IgD-negative memory B cell (primary cell): ENCODE data around the gene NUBPL. TPM values are rescaled to one million over a fixed set of nuclear protein-coding genes. Genes with fewer than 3 reads are reported as not detected.
"Not testable (repeated sequence)": the region's sequence is repeated elsewhere in the genome, so short reads cannot be mapped to it uniquely, and the experiment has no call there.

ENCODE experiments used
- H3K27ac Mint-ChIP-seq, 3 donors: one replicate each; pipeline ENCODE4 v1.8.0; 2020 to 2022; ENCODE audit warnings: mild to moderate bottlenecking in 3 of 3, mixed read lengths in 3 of 3, moderate library complexity in 1 of 3
- H3K27me3 Mint-ChIP-seq: one replicate; pipeline ENCODE4 v1.8.0; 2021; ENCODE audit warnings: mixed read lengths
- H3K36me3 Mint-ChIP-seq: one replicate; pipeline ENCODE4 v1.8.0; 2020; ENCODE audit warnings: mild to moderate bottlenecking, mixed read lengths
- H3K4me1 Mint-ChIP-seq, 3 donors: one replicate each; pipeline ENCODE4 v1.8.0; 2020 to 2022; ENCODE audit warnings: mixed read lengths in 3 of 3, mild to moderate bottlenecking in 1 of 3
- H3K4me3 Mint-ChIP-seq, 4 donors: one replicate each; pipeline ENCODE4 v1.8.0; 2020 to 2022; ENCODE audit warnings: mild to moderate bottlenecking in 4 of 4, mixed read lengths in 4 of 4, moderate library complexity in 3 of 4
- H3K9me3 Mint-ChIP-seq, 3 donors: one replicate each; pipeline ENCODE4 v1.8.0; 2020 to 2021; ENCODE audit warnings: mixed read lengths in 3 of 3, mild to moderate bottlenecking in 1 of 3
- polyA plus RNA-seq: library from polyadenylated mRNA; unstranded; fragments of 300-500 nt; fragmentation: Illumina TruSeq; gene quantifications from one replicate; pipeline ENCODE4 v1.2.3, GENCODE V29; 2021

Gene NUBPL
- polyA plus RNA-seq, 1 donor from 2014 or later = 9.6 TPM

DNA sequence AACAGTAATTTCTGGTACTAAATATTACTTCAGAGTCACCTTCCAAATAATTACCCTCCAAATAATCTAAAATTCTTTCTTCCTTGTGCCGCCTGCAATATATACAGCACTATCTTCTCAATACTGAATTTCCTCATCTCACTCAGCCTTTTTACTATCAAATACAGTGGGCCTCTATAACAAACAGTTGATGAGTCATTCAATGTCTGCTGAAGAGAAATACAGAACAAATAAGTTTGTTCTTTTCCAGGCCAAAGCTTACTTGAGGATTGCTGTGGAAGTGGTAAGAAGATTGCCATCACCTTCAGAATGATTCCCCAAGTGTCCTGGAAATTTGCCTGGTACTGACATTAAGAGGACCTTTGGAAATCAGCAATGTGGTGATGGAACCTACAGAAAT lies 297.7 kb downstream of the NUBPL start:
- H3K4me1 Mint-ChIP-seq = no peaks in the 10 kb centered on the region
- peaks cover 2 to 14% (median 4%) of the 10 kb centered on the region in 3 donors for H3K9me3 Mint-ChIP-seq
- no peak overlapping the region for H3K27ac Mint-ChIP-seq
- H3K4me3 Mint-ChIP-seq = no peak overlapping the region
- peaks cover 34% of the 10 kb centered on the region for H3K36me3 Mint-ChIP-seq
- H3K27me3 Mint-ChIP-seq = peaks cover 1% of the 10 kb centered on the region

DNA sequence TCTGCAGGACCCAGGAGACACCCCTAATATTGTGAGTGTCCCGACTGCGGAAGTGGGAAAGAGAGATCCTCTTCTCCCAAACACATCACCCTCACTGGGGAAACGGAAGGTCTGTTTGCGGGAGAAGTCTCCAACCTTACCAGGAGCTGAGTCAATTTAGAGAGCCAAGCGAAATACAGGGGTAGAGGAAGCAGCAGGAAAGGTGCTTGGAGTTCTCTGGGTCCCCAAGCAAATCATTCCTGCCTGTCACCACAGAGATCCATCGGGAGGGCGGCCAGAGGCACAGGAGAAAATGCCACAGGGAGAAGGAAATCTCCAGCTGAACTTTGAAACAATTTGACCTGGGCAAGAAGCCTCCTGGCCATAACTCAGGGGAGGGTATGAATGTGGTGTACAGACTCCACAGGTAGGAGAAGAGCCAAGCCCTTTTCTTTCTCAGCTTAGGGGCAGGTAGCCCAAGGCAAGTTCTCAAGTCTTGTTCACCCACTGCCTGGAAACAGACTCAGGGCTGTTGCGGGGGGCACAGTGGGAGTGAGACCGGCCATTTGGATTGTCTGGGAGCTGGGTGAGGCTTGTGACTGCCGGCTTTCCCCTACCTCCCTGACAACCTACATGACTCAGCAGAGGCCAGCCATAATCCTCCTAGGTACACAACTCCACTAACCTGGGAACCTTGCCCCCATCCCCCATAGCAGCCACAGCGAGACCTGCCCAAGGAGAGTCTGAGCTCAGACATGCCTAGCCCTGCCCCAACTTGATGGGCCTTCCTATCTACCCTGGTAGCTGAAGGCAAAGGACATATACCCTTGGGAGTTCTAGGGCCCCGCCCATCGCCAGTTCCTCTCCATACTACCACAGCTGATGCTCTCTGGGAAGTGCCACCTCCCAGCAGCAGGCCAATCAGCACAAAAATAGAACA lies 304.0 kb downstream of the NUBPL start:
- peaks cover 2% of the 10 kb centered on the region for H3K36me3 Mint-ChIP-seq
- no peak overlapping the region for H3K27ac Mint-ChIP-seq
- H3K4me3 Mint-ChIP-seq = no peak overlapping the region
- H3K9me3 Mint-ChIP-seq = peaks cover 14 to 38% (median 24%) of the 10 kb centered on the region in 3 donors
- H3K27me3 Mint-ChIP-seq = no peaks in the 10 kb centered on the region
- H3K4me1 Mint-ChIP-seq = peaks cover 4 to 8% (median 6%) of the 10 kb centered on the region in 3 donors

DNA sequence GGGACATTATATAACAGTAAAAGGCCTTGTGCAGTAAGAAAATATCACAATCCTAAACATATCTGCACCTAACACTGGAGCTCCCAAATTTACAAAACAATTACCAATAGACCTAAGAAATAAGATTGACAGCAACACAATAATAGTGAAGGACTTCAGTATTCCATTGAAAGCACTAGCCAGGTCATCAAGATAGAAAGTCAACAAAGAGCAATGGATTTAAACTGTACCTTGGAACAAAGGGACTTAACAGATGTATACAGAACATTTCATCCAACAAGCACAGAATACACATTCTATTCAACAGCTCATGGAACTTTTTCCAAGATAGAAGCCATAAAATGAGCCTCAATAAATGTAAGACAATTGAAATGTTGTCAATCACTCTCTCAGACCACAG lies 306.4 kb downstream of the NUBPL start:
- peaks cover 14 to 34% (median 33%) of the 10 kb centered on the region in 3 donors for H3K9me3 Mint-ChIP-seq
- no peaks in the 10 kb centered on the region for H3K36me3 Mint-ChIP-seq
- no peak overlapping the region for H3K4me3 Mint-ChIP-seq
- no peaks in the 10 kb centered on the region for H3K27me3 Mint-ChIP-seq
- H3K27ac Mint-ChIP-seq = no peak overlapping the region
- H3K4me1 Mint-ChIP-seq = peaks cover 4 to 9% (median 6%) of the 10 kb centered on the region in 3 donors

DNA sequence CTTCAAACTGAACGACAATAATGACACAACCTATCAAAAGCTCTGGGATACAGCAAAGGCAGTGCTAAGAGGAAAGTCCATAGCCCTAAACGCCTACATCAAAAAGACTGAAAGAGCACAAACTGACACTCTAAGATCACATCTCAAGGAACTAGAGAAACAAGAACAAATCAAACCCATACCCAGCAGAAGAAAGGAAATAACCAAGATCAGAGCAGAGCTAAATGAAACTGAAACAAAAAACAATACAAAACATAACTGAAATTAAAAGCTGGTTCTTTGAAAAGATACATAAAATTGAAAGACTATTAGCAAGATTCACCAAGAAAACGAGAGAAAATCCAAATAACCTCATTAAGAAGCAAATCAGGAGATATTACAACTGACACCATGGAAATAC lies 306.9 kb downstream of the NUBPL start:
- Mint-ChIP-seq H3K4me3 (peak overlapping the region in 1 of 4 donors; percentile 30), H3K27ac (peak overlapping the region in 1 of 3 donors; percentile 35), H3K9me3 (peaks cover 12 to 34% (median 33%) of the 10 kb centered on the region in 3 donors)
- not testable (repeated sequence) for H3K36me3 Mint-ChIP-seq, H3K27me3 Mint-ChIP-seq, H3K4me1 Mint-ChIP-seq

DNA sequence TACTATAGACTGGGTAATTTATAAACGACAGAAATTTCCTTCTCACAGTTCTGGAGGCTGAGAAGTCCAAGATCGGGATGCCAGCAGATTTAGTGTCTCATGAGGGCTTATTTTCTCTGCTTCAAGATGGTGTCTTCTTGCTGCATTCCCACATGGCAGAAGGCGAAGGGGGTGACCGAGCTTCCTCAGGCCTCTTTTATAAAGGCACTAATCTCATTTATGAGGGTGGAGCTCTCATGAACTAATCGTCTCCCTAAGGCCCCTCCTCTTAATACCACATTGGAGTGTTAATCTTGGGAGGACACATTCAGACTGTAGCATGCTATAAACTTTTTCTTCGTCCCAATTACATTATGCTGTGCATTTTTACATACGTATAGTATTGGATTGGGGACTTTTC lies 315.5 kb downstream of the NUBPL start:
- Mint-ChIP-seq H3K4me3 (no peak overlapping the region), H3K27ac (no peak overlapping the region), H3K9me3 (peaks cover 0 to 2% (median 0%) of the 10 kb centered on the region in 3 donors), H3K4me1 (peaks cover 0 to 5% (median 0%) of the 10 kb centered on the region in 3 donors), H3K36me3 (no peaks in the 10 kb centered on the region), H3K27me3 (no peaks in the 10 kb centered on the region)

DNA sequence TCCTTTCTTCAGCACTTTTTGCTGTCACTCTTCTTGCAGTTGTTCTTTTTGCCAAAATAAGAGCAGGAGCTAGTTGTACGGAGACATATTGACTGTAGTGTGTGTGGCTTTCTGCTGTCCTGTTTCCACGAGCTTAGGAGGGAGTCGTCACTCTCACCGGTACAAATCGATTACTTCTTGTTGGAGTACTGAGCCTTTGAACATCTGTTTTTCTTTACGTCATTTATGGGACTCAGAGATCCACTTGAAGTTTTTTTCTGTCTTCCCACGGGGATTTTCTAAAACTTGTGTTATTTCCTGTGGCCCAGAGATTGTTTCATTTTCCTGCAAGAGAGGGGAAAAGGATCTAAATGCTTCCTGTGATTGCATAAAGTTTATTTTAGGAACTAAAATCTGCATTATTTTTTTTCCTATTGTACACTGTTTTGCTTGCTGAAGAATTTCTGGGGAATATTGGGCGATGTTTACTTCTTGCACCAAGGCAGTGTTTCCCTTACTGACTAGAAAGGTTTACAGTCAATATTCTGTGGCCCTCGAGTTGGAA lies 316.1 kb downstream of the NUBPL start:
- peaks cover 0 to 2% (median 0%) of the 10 kb centered on the region in 3 donors for H3K9me3 Mint-ChIP-seq
- H3K36me3 Mint-ChIP-seq = no peaks in the 10 kb centered on the region
- H3K4me3 Mint-ChIP-seq = peak overlapping the region in 1 of 4 donors; percentile 55
- H3K27ac Mint-ChIP-seq = no peak overlapping the region
- H3K4me1 Mint-ChIP-seq = peaks cover 0 to 5% (median 0%) of the 10 kb centered on the region in 3 donors
- H3K27me3 Mint-ChIP-seq = no peaks in the 10 kb centered on the region

DNA sequence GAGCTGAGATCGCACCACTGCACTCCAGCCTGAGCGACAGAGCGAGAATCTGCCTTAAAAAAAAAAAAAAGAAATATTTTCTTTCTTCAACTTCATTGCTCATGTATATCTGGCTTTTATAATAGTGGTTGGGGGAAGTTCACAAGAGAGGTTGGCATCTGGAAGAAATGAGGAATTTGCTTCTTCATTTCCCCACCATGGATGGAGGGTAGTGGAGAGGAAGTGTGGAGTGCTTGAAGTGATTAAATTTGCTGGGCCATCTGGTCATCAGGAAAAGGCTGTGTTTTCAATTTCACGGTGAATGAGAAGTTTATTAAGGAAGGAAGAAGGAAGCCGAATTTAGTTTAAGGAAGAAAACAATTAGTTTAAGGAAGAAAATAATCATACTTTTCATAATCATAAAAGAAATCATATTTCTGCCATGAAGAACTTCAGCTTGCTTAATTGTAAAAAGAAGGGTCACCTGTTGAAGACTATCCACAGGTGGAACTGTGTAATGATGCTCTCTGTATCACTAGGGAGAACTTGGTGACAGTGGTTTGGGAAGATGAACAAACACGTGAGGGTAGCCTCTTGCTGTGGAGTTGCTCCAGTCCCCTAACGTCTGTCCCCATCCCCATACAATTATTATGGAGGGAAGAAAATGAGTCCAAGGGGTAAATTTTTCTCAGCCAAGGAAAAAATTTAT lies 318.6 kb downstream of the NUBPL start:
- Mint-ChIP-seq H3K27me3 (no peaks in the 10 kb centered on the region), H3K27ac (no peak overlapping the region), H3K9me3 (no peaks in the 10 kb centered on the region), H3K4me1 (peaks cover 0 to 5% (median 0%) of the 10 kb centered on the region in 3 donors), H3K4me3 (no peak overlapping the region), H3K36me3 (no peaks in the 10 kb centered on the region)

DNA sequence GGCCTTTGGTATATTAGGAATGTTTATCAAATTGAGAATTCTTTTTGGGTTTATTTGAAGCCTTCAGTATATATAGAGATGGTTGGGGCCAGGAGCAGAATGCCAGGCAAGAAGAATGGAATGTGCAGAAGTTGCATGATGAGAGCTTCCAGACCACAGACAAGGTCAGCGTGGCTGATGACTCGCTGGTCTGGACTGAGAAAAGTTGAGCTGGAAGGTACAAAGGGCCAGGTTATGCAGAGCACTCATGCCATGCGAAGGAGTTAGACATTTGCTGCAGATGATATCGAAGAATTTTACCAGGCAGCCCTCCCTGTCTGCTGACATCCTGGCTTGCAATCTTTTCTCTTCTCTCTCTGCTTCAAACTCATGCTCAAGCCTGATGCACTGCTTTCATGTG lies 319.7 kb downstream of the NUBPL start:
- Mint-ChIP-seq H3K36me3 (no peaks in the 10 kb centered on the region), H3K27me3 (no peaks in the 10 kb centered on the region), H3K4me3 (no peak overlapping the region), H3K27ac (no peak overlapping the region), H3K9me3 (no peaks in the 10 kb centered on the region), H3K4me1 (peaks cover 0 to 5% (median 0%) of the 10 kb centered on the region in 3 donors)

DNA sequence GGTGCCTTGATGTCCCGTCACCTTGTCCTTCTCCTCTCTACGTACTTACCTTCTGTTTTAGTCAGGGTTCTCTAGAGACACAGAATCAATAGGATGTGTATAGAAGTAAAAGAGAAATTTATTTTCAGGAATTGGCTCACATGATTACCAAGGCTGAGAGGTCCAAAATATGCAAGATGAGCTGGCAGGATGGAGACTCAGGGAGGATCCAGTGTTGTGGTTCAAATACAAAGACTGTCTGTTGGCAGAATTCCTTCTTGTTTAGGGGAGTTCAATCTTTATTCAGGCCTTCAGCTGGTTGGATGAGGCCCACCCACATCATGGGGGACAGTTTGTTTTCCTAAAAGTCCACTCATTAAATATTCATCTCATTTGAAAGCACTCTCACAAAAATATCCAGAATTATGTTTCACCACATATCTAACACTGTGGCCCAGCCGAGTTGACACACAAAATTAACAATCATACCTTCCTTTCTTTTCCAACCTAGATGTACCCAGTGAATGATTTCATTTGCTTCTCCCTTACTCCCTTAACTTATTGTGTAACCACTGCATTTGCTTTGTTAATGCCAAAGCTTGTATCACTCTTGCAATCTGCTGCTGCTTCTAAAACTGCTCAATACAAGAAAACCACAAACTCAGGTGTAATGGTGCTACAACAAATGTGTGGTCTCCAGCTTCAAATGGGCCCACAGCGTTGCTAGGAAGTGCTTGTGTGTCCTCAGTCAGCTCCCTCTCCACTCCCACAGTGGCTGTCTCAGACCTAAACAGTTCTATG lies 320.5 kb downstream of the NUBPL start:
- Mint-ChIP-seq H3K9me3 (no peaks in the 10 kb centered on the region), H3K27ac (no peak overlapping the region), H3K4me1 (peaks cover 0 to 5% (median 0%) of the 10 kb centered on the region in 3 donors), H3K4me3 (no peak overlapping the region), H3K36me3 (no peaks in the 10 kb centered on the region), H3K27me3 (no peaks in the 10 kb centered on the region)

DNA sequence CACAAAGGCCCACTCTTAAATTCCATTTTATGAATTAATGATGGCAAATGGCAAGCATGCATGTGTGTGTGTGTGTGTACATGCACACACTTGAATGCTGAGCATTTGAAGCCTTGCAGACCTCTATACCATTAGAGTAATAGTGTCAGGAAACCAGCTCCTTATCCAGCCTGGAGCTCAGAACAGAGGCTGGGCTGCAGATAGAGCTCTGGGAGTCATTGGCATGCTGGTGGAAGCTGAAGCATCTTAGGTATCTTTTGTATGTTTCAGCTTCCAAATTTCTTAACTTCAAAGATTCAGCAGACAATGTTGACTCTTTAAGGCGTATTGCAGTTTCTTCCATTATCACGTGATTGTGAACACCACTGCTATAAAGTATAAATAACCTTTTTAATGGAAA lies 323.0 kb downstream of the NUBPL start:
- Mint-ChIP-seq H3K36me3 (no peaks in the 10 kb centered on the region), H3K4me1 (peaks cover 3 to 9% (median 4%) of the 10 kb centered on the region in 3 donors), H3K27ac (no peak overlapping the region), H3K4me3 (no peak overlapping the region), H3K27me3 (no peaks in the 10 kb centered on the region), H3K9me3 (no peaks in the 10 kb centered on the region)

DNA sequence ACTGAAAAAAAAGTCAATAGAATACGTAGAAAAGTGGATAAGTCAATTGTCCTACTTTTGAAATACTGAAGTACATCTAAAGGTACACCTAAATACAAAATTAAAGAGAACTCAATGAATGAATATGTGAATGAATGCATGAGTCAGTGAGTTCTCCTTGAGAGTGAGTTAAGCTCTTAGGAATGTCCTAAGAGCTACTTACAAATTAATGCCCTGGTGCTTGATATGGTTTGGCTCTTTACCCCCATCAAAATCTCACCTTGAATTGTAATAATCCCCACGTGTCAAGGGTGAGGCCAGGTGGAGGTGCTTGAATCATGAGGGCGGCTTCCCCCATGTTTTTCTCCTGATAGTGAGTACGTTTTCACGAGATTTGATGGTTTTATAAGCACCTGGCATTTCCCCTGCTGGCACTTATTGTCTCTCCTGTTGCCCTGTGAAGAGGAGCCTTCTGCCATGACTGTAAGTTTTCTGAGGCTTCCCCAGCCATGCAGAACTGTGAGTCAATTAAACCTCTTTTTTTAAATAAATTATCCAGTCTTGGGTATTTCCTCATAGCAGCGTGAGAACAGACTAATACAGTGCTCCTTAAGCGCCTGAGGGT lies 323.7 kb downstream of the NUBPL start:
- H3K4me3 Mint-ChIP-seq = no peak overlapping the region
- no peak overlapping the region for H3K27ac Mint-ChIP-seq
- no peaks in the 10 kb centered on the region for H3K27me3 Mint-ChIP-seq
- no peaks in the 10 kb centered on the region for H3K36me3 Mint-ChIP-seq
- peaks cover 4 to 11% (median 4%) of the 10 kb centered on the region in 3 donors for H3K4me1 Mint-ChIP-seq
- no peaks in the 10 kb centered on the region for H3K9me3 Mint-ChIP-seq

DNA sequence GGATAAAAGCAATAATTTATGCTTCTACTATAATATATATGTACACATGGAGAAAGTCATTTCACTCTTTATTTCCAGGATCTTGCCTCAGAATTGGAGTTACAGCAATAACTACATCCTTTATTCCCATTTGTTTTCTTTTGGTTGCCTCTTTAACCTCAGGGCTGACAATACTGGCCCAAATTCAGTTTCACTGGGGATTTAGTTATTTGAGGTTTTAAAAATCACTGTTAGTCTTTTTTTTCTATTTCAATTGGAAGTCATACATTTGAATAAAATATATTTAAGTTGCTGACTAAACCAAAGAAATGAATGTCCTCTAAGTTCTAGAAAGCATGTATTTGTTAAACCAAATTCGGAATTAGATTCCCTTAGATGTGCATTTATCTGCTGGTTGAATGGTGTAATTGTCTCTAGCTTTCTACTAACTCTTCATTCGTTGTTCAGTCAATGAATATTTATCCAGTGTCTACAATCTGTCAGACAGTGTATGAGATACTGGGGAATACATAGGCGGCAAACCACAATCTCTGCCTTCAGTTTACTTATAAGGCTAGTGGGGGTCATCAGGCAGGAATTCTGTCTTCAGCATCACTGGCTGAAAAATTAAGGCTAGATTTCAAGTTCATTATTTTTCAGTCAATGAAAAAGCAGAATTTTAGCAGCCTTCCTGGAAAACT lies 325.1 kb downstream of the NUBPL start:
- H3K27ac Mint-ChIP-seq = no peak overlapping the region
- no peak overlapping the region for H3K4me3 Mint-ChIP-seq
- H3K4me1 Mint-ChIP-seq = peaks cover 4 to 11% (median 4%) of the 10 kb centered on the region in 3 donors
- H3K9me3 Mint-ChIP-seq = no peaks in the 10 kb centered on the region
- H3K36me3 Mint-ChIP-seq = no peaks in the 10 kb centered on the region
- H3K27me3 Mint-ChIP-seq = no peaks in the 10 kb centered on the region

DNA sequence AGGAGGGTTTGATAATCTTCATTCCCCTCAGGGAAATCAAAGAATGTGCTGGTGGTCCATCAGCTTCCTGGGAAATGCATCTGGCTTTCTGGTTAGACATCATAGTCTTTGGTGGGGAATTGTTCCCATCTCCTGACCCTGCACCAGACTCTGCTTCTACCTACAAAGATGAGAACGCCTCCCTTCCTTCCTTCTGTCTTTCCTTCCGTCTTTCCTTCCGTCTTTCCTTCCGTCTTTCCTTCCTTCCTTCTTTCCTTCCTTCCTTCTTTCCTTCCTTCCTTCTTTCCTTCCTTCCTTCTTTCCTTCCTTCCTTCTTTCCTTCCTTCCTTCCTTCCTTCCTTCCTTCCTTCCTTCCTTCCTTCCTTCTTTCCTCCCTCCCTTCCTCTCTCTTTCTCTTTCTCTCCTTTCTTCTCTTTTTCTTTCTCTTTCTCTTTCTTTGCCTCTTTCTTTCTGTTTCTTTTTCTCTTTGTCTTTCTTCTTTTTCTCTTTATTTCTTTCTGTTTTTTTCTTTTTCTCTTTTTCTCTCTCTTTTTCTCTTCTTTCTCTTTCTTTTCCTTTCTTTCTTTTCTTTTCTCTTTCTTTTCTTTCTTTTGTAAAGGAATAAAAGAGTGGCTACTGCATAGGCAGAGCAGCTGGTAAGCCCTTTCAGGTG lies 326.9 kb downstream of the NUBPL start:
- Mint-ChIP-seq H3K27me3 (no peaks in the 10 kb centered on the region), H3K36me3 (no peaks in the 10 kb centered on the region), H3K4me3 (peak overlapping the region in 1 of 4 donors; percentile 63), H3K4me1 (peaks cover 4 to 11% (median 4%) of the 10 kb centered on the region in 3 donors), H3K27ac (peak overlapping the region in 1 of 3 donors; percentile 17), H3K9me3 (no peaks in the 10 kb centered on the region)
